ENCODE measurements around the gene CXCL14.

CXCL14 gene

GRCh38 chr5:135592312-135593045, 13.7 kb upstream of the CXCL14 start:
- no peak overlapping the region for H3K4me3 ChIP-seq (ENCODE audit: low read length)
- no peak for DNase-seq (ENCODE audit: low read depth)
- no peak for TF ChIP-seq CTCF (conservative IDR thresholded peaks at IDR 0.05; ENCODE audit: low read depth, low read length)

GRCh38 chr5:135591277-135591676, 12.5 kb upstream of the CXCL14 start:
- no peak for DNase-seq (ENCODE audit: low read depth)
- H3K4me3 ChIP-seq (ENCODE audit: low read length): no peak overlapping the region
- TF ChIP-seq CTCF (conservative IDR thresholded peaks at IDR 0.05; ENCODE audit: low read depth, low read length): no peak

GRCh38 chr5:135589152-135589551, 10.4 kb upstream of the CXCL14 start:
- TF ChIP-seq CTCF (conservative IDR thresholded peaks at IDR 0.05; ENCODE audit: low read depth, low read length): no peak
- no peak for DNase-seq (ENCODE audit: low read depth)
- no peak overlapping the region for H3K4me3 ChIP-seq (ENCODE audit: low read length)

- no peak for TF ChIP-seq CTCF (conservative IDR thresholded peaks at IDR 0.05; ENCODE audit: low read depth, low read length)
- no peak overlapping the region for H3K4me3 ChIP-seq (ENCODE audit: low read length)
- no peak for DNase-seq (ENCODE audit: low read depth)
These were observed 9.2 kb upstream of the CXCL14 start for GRCh38 chr5:135587721-135588663.

- no peak overlapping the region for H3K4me3 ChIP-seq (ENCODE audit: low read length)
- no peak for DNase-seq (ENCODE audit: low read depth)
- no peak for TF ChIP-seq CTCF (conservative IDR thresholded peaks at IDR 0.05; ENCODE audit: low read depth, low read length)
These were observed 6.1 kb upstream of the CXCL14 start for GRCh38 chr5:135584918-135585317.

- no peak for TF ChIP-seq CTCF (conservative IDR thresholded peaks at IDR 0.05; ENCODE audit: low read depth, low read length)
- DNase-seq (ENCODE audit: low read depth): no peak
- H3K4me3 ChIP-seq (ENCODE audit: low read length): no peak overlapping the region
These were observed 5.5 kb upstream of the CXCL14 start for GRCh38 chr5:135584276-135584675.
